ENCODE data around the gene ZNF460. TPM values are rescaled to one million over a fixed set of nuclear protein-coding genes. Genes with fewer than 3 reads are reported as not detected.

Gene ZNF460
- total and polyA plus RNA-seq, 3 donors from 2014 or later, result 5.0 to 65.9 (median 59.5) TPM

GRCh38 chr19:57241176-57241575 is 39.1 kb upstream of the ZNF460 start:
- H3K27me3 ChIP-seq, result no peaks in the 10 kb centered on the region
- H3K4me3 ChIP-seq, result peak overlapping the region; percentile 78 to 93
- WGBS, 2 donors, result 9 to 12% methylated on average over 7 of the region's 7 CpGs
- TF ChIP-seq CTCF (IDR thresholded peaks at IDR 0.05), result no peak
- TF ChIP-seq POLR2A (IDR thresholded peaks at IDR 0.05), result no peak
- H3K36me3 ChIP-seq (ENCODE audit: low read depth, missing control alignments), result no peaks in the 10 kb centered on the region
- H3K4me1 ChIP-seq, result peaks cover 14% of the 10 kb centered on the region
- peak overlapping the region; percentile 75 to 78 for H3K27ac ChIP-seq
- no peak for DNase-seq
- H3K9me3 ChIP-seq, result no peaks in the 10 kb centered on the region
- intact Hi-C loops (cut with DNase I; ENCODE audit: low total_unique reads), result no loop called here

GRCh38 chr19:57242821-57243220 is 37.5 kb upstream of the ZNF460 start:
- H3K4me1 ChIP-seq, result peaks cover 14% of the 10 kb centered on the region
- WGBS, 2 donors, result 75 to 90% methylated on average over 5 of the region's 5 CpGs
- no peak overlapping the region for H3K27ac ChIP-seq
- no peak overlapping the region for H3K4me3 ChIP-seq
- DNase-seq, result no peak
- no peak for TF ChIP-seq CTCF (IDR thresholded peaks at IDR 0.05)
- no peak for TF ChIP-seq POLR2A (IDR thresholded peaks at IDR 0.05)
- H3K27me3 ChIP-seq, result no peaks in the 10 kb centered on the region
- H3K9me3 ChIP-seq, result no peaks in the 10 kb centered on the region
- intact Hi-C loops (cut with DNase I; ENCODE audit: low total_unique reads), result no loop called here
- no peaks in the 10 kb centered on the region for H3K36me3 ChIP-seq (ENCODE audit: low read depth, missing control alignments)

- DNase-seq, result no peak
- H3K9me3 ChIP-seq, result no peaks in the 10 kb centered on the region
- H3K36me3 ChIP-seq (ENCODE audit: low read depth, missing control alignments), result no peaks in the 10 kb centered on the region
- no peak for TF ChIP-seq CTCF (IDR thresholded peaks at IDR 0.05)
- no peak for TF ChIP-seq POLR2A (IDR thresholded peaks at IDR 0.05)
- H3K4me1 ChIP-seq, result peaks cover 14% of the 10 kb centered on the region
- intact Hi-C loops (cut with DNase I; ENCODE audit: low total_unique reads), result no loop called here
- H3K27ac ChIP-seq, result no peak overlapping the region
- no peaks in the 10 kb centered on the region for H3K27me3 ChIP-seq
- WGBS, 2 donors, result 82 to 96% methylated on average over 3 to 5 of the region's 5 CpGs
- no peak overlapping the region for H3K4me3 ChIP-seq
Observed at GRCh38 chr19:57244513-57244912, 35.8 kb upstream of the ZNF460 start.

- Histone ChIP-seq H3K4me1 (peaks cover 14% of the 10 kb centered on the region), H3K36me3 (ENCODE audit: low read depth, missing control alignments) (no peaks in the 10 kb centered on the region), H3K4me3 (no peak overlapping the region), H3K27me3 (no peaks in the 10 kb centered on the region), H3K9me3 (no peaks in the 10 kb centered on the region), H3K27ac (no peak overlapping the region)
- no peak for DNase-seq
- no peak for TF ChIP-seq POLR2A (IDR thresholded peaks at IDR 0.05)
- no peak for TF ChIP-seq CTCF (IDR thresholded peaks at IDR 0.05)
- intact Hi-C loops (cut with DNase I; ENCODE audit: low total_unique reads), result no loop called here
- 89 to 96% methylated on average over 5 of the region's 5 CpGs for WGBS, 2 donors
Observed at GRCh38 chr19:57245066-57245465, 35.2 kb upstream of the ZNF460 start.

GRCh38 chr19:57245959-57246358 is 34.3 kb upstream of the ZNF460 start:
- peaks cover 14% of the 10 kb centered on the region for H3K4me1 ChIP-seq
- 82 to 91% methylated on average over 5 to 6 of the region's 6 CpGs for WGBS, 2 donors
- no peak overlapping the region for H3K27ac ChIP-seq
- intact Hi-C loops (cut with DNase I; ENCODE audit: low total_unique reads), result no loop called here
- no peak for DNase-seq
- H3K9me3 ChIP-seq, result no peaks in the 10 kb centered on the region
- no peaks in the 10 kb centered on the region for H3K36me3 ChIP-seq (ENCODE audit: low read depth, missing control alignments)
- no peak overlapping the region for H3K4me3 ChIP-seq
- H3K27me3 ChIP-seq, result no peaks in the 10 kb centered on the region
- TF ChIP-seq POLR2A (IDR thresholded peaks at IDR 0.05) (no peak), CTCF (IDR thresholded peaks at IDR 0.05) (no peak)
